ENCODE results near the gene POLR1A.

POLR1A gene

GRCh38 chr2:86138736-86139625, 33.3 kb upstream of the POLR1A start:
- H3K27me3 ChIP-seq (ENCODE audit: low read depth, low read length), result no peaks in the 10 kb centered on the region
- no peaks in the 10 kb centered on the region for H3K4me1 ChIP-seq (ENCODE audit: low read length)
- no peaks in the 10 kb centered on the region for H3K9me3 ChIP-seq (ENCODE audit: insufficient read depth, low read length)
- no peak overlapping the region for H3K4me3 ChIP-seq (ENCODE audit: low read length)
- H3K27ac ChIP-seq (ENCODE audit: low read length), result no peak overlapping the region
- H4K20me1 ChIP-seq (ENCODE audit: insufficient read depth, low read length), result no peaks in the 10 kb centered on the region
- H3K9ac ChIP-seq (ENCODE audit: low read length), result no peak overlapping the region
- H3K36me3 ChIP-seq (replicated peaks; ENCODE audit: low read depth, low read length), result peaks cover 75% of the 10 kb centered on the region
- TF ChIP-seq CTCF (IDR thresholded peaks at IDR 0.05; ENCODE audit: low read depth, low read length) (no peak), EZH2phosphoT487 (IDR thresholded peaks at IDR 0.05; ENCODE audit: low read depth) (no peak)
- no peak overlapping the region for H3K4me2 ChIP-seq (ENCODE audit: low read length)
- H3K79me2 ChIP-seq (ENCODE audit: low read length), result no peaks in the 10 kb centered on the region
- H2AFZ ChIP-seq (ENCODE audit: low read depth, low read length), result no peak overlapping the region

- Histone ChIP-seq H3K79me2 (ENCODE audit: low read length) (no peaks in the 10 kb centered on the region), H2AFZ (ENCODE audit: low read depth, low read length) (no peak overlapping the region), H3K4me2 (ENCODE audit: low read length) (no peak overlapping the region), H3K4me1 (ENCODE audit: low read length) (no peaks in the 10 kb centered on the region), H3K9me3 (ENCODE audit: insufficient read depth, low read length) (no peaks in the 10 kb centered on the region), H3K27ac (ENCODE audit: low read length) (no peak overlapping the region), H3K4me3 (ENCODE audit: low read length) (no peak overlapping the region), H3K27me3 (ENCODE audit: low read depth, low read length) (no peaks in the 10 kb centered on the region), H4K20me1 (ENCODE audit: insufficient read depth, low read length) (no peaks in the 10 kb centered on the region), H3K9ac (ENCODE audit: low read length) (no peak overlapping the region), H3K36me3 (replicated peaks; ENCODE audit: low read depth, low read length) (peaks cover 91% of the 10 kb centered on the region)
- no peak for TF ChIP-seq CTCF (IDR thresholded peaks at IDR 0.05; ENCODE audit: low read depth, low read length)
- TF ChIP-seq EZH2phosphoT487 (IDR thresholded peaks at IDR 0.05; ENCODE audit: low read depth), result no peak
These were observed 30.5 kb upstream of the POLR1A start for GRCh38 chr2:86136141-86136540.

GRCh38 chr2:86135653-86136052, 30.0 kb upstream of the POLR1A start:
- Histone ChIP-seq H3K9me3 (ENCODE audit: insufficient read depth, low read length) (no peaks in the 10 kb centered on the region), H3K36me3 (replicated peaks; ENCODE audit: low read depth, low read length) (peaks cover 96% of the 10 kb centered on the region), H3K4me2 (ENCODE audit: low read length) (no peak overlapping the region)

More at GRCh38 chr2:86135653-86136052, 30.0 kb upstream of the POLR1A start:
- H2AFZ ChIP-seq (ENCODE audit: low read depth, low read length), result no peak overlapping the region
- H3K79me2 ChIP-seq (ENCODE audit: low read length), result no peaks in the 10 kb centered on the region
- H3K9ac ChIP-seq (ENCODE audit: low read length), result no peak overlapping the region
- H3K27ac ChIP-seq (ENCODE audit: low read length), result no peak overlapping the region
- no peaks in the 10 kb centered on the region for H3K27me3 ChIP-seq (ENCODE audit: low read depth, low read length)
- H3K4me1 ChIP-seq (ENCODE audit: low read length), result no peaks in the 10 kb centered on the region
- no peak overlapping the region for H3K4me3 ChIP-seq (ENCODE audit: low read length)
- H4K20me1 ChIP-seq (ENCODE audit: insufficient read depth, low read length), result no peaks in the 10 kb centered on the region
- no peak for TF ChIP-seq EZH2phosphoT487 (IDR thresholded peaks at IDR 0.05; ENCODE audit: low read depth)
- TF ChIP-seq CTCF (IDR thresholded peaks at IDR 0.05; ENCODE audit: low read depth, low read length), result no peak
